ENCODE data around the gene UBE2E2.

DNA sequence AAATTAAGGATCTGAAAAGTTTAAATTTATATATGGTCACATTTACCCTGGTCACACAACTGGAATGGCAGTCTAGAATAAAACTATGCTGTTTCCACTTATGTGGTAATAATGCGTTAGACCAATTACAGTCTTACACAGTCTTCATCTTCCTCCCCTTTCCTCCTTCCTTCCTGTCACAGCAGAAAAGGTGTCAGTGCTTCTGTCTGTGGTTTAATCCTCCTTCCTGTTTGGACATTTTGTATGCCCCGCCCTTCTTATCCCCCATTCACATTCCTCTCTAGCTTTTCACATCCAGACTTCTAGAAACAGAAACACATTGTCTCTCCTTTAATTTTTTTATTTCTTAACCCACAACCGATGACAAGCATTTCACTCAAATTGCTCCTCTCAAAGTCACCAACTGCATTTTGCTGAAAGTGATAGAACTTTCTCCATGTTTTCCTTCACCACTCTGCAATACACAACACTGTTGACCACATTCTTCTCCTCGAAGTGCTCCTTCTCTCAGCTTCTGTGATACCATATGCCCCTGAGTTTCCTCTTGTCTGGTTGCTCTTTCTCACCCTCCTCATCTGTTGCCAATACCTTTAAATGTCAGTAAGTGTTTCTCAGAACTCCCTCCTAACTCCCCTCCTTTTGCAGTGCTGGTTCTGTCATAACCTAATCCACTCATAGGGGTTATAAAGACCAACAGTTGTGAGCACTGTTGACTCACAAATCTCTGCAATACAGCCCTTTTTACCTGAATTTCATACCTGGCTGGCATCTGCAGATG lies 271.6 kb downstream of the UBE2E2 start:
- TF ChIP-seq CTCF (conservative IDR thresholded peaks at IDR 0.05; ENCODE audit: low read length) (no peak), EZH2phosphoT487 (IDR thresholded peaks at IDR 0.05; ENCODE audit: borderline replicate concordance) (no peak)
